Breast epithelium (tissue), 4 donors: ENCODE results near the gene LINS1. TPM values are rescaled to one million over a fixed set of nuclear protein-coding genes. Genes with fewer than 3 reads are reported as not detected.

ENCODE experiments used
- DNase-seq, 2 donors: peaks; one replicate each; pipeline ENCODE4 v3.0.0-alpha.2; 2019; ENCODE audit warnings: low spot score in 2 of 2
- H3K27ac ChIP-seq, 2 donors: fragments of 200-600 bp; sonication (generic) in 1 of 2; one replicate each; pipeline ENCODE4 v1.5.1; 2016 to 2019; ENCODE audit warnings: mild to moderate bottlenecking in 1 of 2
- H3K27me3 ChIP-seq, 2 donors: fragments of 200-600 bp; sonication (generic) in 1 of 2; one replicate each; pipeline versions ENCODE4 v1.5.1 to v1.6.0; 2017 to 2019; ENCODE audit warnings: control low read depth in 1 of 2, mild to moderate bottlenecking in 1 of 2
- H3K36me3 ChIP-seq: fragments of 200-600 bp; one replicate; pipeline ENCODE4 v1.5.1; 2019
- H3K4me1 ChIP-seq, 2 donors: fragments of 200-600 bp; sonication (generic); one replicate each; pipeline ENCODE4 v1.5.1; 2016 to 2019; ENCODE audit warnings: control low read depth in 1 of 2
- H3K4me3 ChIP-seq, 3 donors: fragments of 200-600 bp; sonication (generic); 1 replicate in 2 of 3; 2 replicates in 1 of 3; pipeline ENCODE4 v1.5.1; 2016 to 2019; ENCODE audit warnings: mild to moderate bottlenecking in 3 of 3, moderate library complexity in 2 of 3
- H3K9me3 ChIP-seq, 2 donors: fragments of 200-600 bp; sonication (generic) in 1 of 2; one replicate each; pipeline ENCODE4 v1.5.1; 2016 to 2019; ENCODE audit warnings: control low read depth in 1 of 2
- CTCF ChIP-seq, 3 donors: fragments of 450-650 bp; IDR thresholded peaks; one replicate each; pipeline ENCODE4 v1.5.1; 2016 to 2017; ENCODE audit warnings: antibody characterized with exemption in 3 of 3, mild to moderate bottlenecking in 3 of 3, moderate library complexity in 3 of 3
- POLR2A ChIP-seq: fragments of 450-650 bp; IDR thresholded peaks from one replicate; pipeline ENCODE4 v1.6.1; 2016; ENCODE audit warnings: antibody characterized with exemption, mild to moderate bottlenecking, moderate library complexity
- POLR2AphosphoS5 ChIP-seq, 3 donors: sonication (generic); formaldehyde crosslinking; IDR thresholded peaks; one replicate each; pipeline ENCODE4 v1.6.1; 2017; ENCODE audit warnings: antibody characterized with exemption in 3 of 3
- intact Hi-C: fragments of 100-400 bp; cut with DNase I; formaldehyde crosslinking; loops from one replicate; pipeline ENCODE4 v1.15.1; 2023; ENCODE audit warnings: low total_unique reads
- total RNA-seq, 3 donors: library from RNA; depleted of rRNA; stranded (reverse); fragments of >200 nt; gene quantifications; one replicate each; pipeline ENCODE4 v1.1.0, GENCODE V29; 2016

The LINS1 gene
- total RNA-seq, 3 donors from 2014 or later: 16.3 to 70.4 (median 31.5) TPM

GRCh38 chr15:100570735-100571313 lies 31.2 kb downstream of the LINS1 start:
- no peak for DNase-seq
- intact Hi-C loops: no loop called here
- H3K9me3 ChIP-seq: no peaks in the 10 kb centered on the region
- no peaks in the 10 kb centered on the region for H3K27me3 ChIP-seq
- H3K4me3 ChIP-seq: no peak overlapping the region
- H3K4me1 ChIP-seq: no peaks in the 10 kb centered on the region
- H3K36me3 ChIP-seq: no peaks in the 10 kb centered on the region
- TF ChIP-seq CTCF (IDR thresholded peaks at IDR 0.05): no peak
- TF ChIP-seq POLR2A: no peak
- no peak for TF ChIP-seq POLR2AphosphoS5 (IDR thresholded peaks at IDR 0.05)
- H3K27ac ChIP-seq: no peak overlapping the region

- no peak for DNase-seq
- no peaks in the 10 kb centered on the region for H3K4me1 ChIP-seq
- H3K9me3 ChIP-seq: no peaks in the 10 kb centered on the region
- no peaks in the 10 kb centered on the region for H3K27me3 ChIP-seq
- intact Hi-C loops: no loop called here
- H3K4me3 ChIP-seq: no peak overlapping the region
- no peaks in the 10 kb centered on the region for H3K36me3 ChIP-seq
- H3K27ac ChIP-seq: no peak overlapping the region
- TF ChIP-seq POLR2A (no peak), CTCF (IDR thresholded peaks at IDR 0.05) (no peak), POLR2AphosphoS5 (IDR thresholded peaks at IDR 0.05) (no peak)
Measured at GRCh38 chr15:100570275-100570674, 31.7 kb downstream of the LINS1 start.

GRCh38 chr15:100569391-100569790 lies 32.6 kb downstream of the LINS1 start:
- no peak for DNase-seq
- H3K9me3 ChIP-seq: no peaks in the 10 kb centered on the region
- intact Hi-C loops: no loop called here
- H3K4me3 ChIP-seq: no peak overlapping the region
- no peak overlapping the region for H3K27ac ChIP-seq
- H3K27me3 ChIP-seq: no peaks in the 10 kb centered on the region
- H3K36me3 ChIP-seq: no peaks in the 10 kb centered on the region
- no peak for TF ChIP-seq POLR2AphosphoS5 (IDR thresholded peaks at IDR 0.05)
- no peak for TF ChIP-seq CTCF (IDR thresholded peaks at IDR 0.05)
- no peak for TF ChIP-seq POLR2A
- no peaks in the 10 kb centered on the region for H3K4me1 ChIP-seq

GRCh38 chr15:100566850-100567628 lies 34.9 kb downstream of the LINS1 start:
- Histone ChIP-seq H3K36me3 (no peaks in the 10 kb centered on the region), H3K4me1 (no peaks in the 10 kb centered on the region), H3K9me3 (no peaks in the 10 kb centered on the region), H3K4me3 (no peak overlapping the region), H3K27me3 (no peaks in the 10 kb centered on the region), H3K27ac (no peak overlapping the region)
- TF ChIP-seq POLR2A: no peak
- TF ChIP-seq CTCF (IDR thresholded peaks at IDR 0.05): no peak
- TF ChIP-seq POLR2AphosphoS5 (IDR thresholded peaks at IDR 0.05): no peak
- intact Hi-C loops: no loop called here
- no peak for DNase-seq

GRCh38 chr15:100565591-100565990 lies 36.4 kb downstream of the LINS1 start:
- Histone ChIP-seq H3K4me1 (no peaks in the 10 kb centered on the region), H3K27me3 (no peaks in the 10 kb centered on the region), H3K4me3 (no peak overlapping the region), H3K36me3 (no peaks in the 10 kb centered on the region), H3K9me3 (no peaks in the 10 kb centered on the region), H3K27ac (no peak overlapping the region)
- intact Hi-C loops: no loop called here
- DNase-seq: no peak
- TF ChIP-seq CTCF (IDR thresholded peaks at IDR 0.05): no peak
- TF ChIP-seq POLR2AphosphoS5 (IDR thresholded peaks at IDR 0.05): no peak
- no peak for TF ChIP-seq POLR2A
